Thyroid gland (tissue), 4 donors: ENCODE measurements around the gene CCSAP.

Experiments
- CTCF ChIP-seq, 6 experiments: fragments of 200-600 bp in 3 of 6; fragments of 450-650 bp in 3 of 6; sonication (generic) in 3 of 6; IDR thresholded peaks; one replicate each; pipeline ENCODE4 v1.5.1; 2016 to 2019; ENCODE audit warnings: antibody characterized with exemption in 6 of 6, mild to moderate bottlenecking in 2 of 6, inconsistent platforms in 1 of 6, moderate library complexity in 1 of 6
- POLR2A ChIP-seq, 2 donors: fragments of 450-650 bp; IDR thresholded peaks; one replicate each; pipeline ENCODE4 v1.6.1; 2017; ENCODE audit warnings: antibody characterized with exemption in 2 of 2, mild to moderate bottlenecking in 2 of 2, moderate library complexity in 1 of 2

- TF ChIP-seq CTCF (IDR thresholded peaks at IDR 0.05) (no peak), POLR2A (IDR thresholded peaks at IDR 0.05) (no peak)
Measured at GRCh38 chr1:229297746-229298145, 45.1 kb downstream of the CCSAP start.
